Esophagus squamous epithelium (tissue), 5 donors: Measurements from ENCODE around the gene RIMBP2. TPM values are rescaled to one million over a fixed set of nuclear protein-coding genes. Genes with fewer than 3 reads are reported as not detected.

Experiments
- DNase-seq: peaks from one replicate; lab custom pipeline; 2025; lab: John Stamatoyannopoulos, UW
- H3K27ac ChIP-seq, 4 donors: fragments of 200-600 bp; sonication (generic); one replicate each; pipeline ENCODE4 v1.5.1; 2016 to 2019; ENCODE audit warnings: mild to moderate bottlenecking in 1 of 4
- H3K27me3 ChIP-seq, 4 donors: fragments of 200-600 bp; sonication (generic); 1 replicate in 3 of 4; 2 replicates in 1 of 4; pipeline versions ENCODE4 v1.5.1 to v1.6.0; 2017 to 2021; ENCODE audit warnings: antibody characterized with exemption in 1 of 4
- H3K36me3 ChIP-seq, 3 donors: fragments of 200-600 bp; sonication (generic); one replicate each; pipeline ENCODE4 v1.5.1; 2016 to 2019
- H3K4me1 ChIP-seq, 3 donors: fragments of 200-600 bp; sonication (generic); one replicate each; pipeline ENCODE4 v1.5.1; 2017 to 2019
- H3K4me3 ChIP-seq, 4 donors: fragments of 200-600 bp; sonication (generic); 1 replicate in 3 of 4; 2 replicates in 1 of 4; pipeline ENCODE4 v1.5.1; 2016 to 2019; ENCODE audit warnings: mild to moderate bottlenecking in 2 of 4, moderate library complexity in 1 of 4
- H3K9me3 ChIP-seq, 3 donors: fragments of 200-600 bp; sonication (generic); one replicate each; pipeline ENCODE4 v1.5.1; 2016 to 2019
- CTCF ChIP-seq, 6 experiments: fragments of 450-650 bp in 4 of 6; fragments of 200-600 bp in 2 of 6; sonication (generic) in 2 of 6; IDR thresholded peaks; one replicate each; pipeline ENCODE4 v1.5.1; 2016 to 2019; ENCODE audit warnings: antibody characterized with exemption in 6 of 6, mild to moderate bottlenecking in 4 of 6, moderate library complexity in 4 of 6
- POLR2A ChIP-seq, 4 donors: fragments of 450-650 bp; IDR thresholded peaks; one replicate each; pipeline ENCODE4 v1.6.1; 2017; ENCODE audit warnings: antibody characterized with exemption in 4 of 4, mild to moderate bottlenecking in 4 of 4, moderate library complexity in 3 of 4
- WGBS, 2 donors: methylation state at CpG; one replicate each; pipeline ENCODE4 v1.1.5; 2018; 5-methylcytosine and 5-hydroxymethylcytosine counted together
- intact Hi-C: fragments of 100-400 bp; cut with DNase I; formaldehyde crosslinking; loops from one replicate; pipeline ENCODE4 v1.15.0; 2022
- total RNA-seq, 4 donors: library from RNA; depleted of rRNA; stranded (reverse); fragments of >200 nt; gene quantifications; one replicate each; pipeline ENCODE4 v1.1.0, GENCODE V29; 2016
- donor health status: DM: yes; HTN: yes; CAD: no.

Gene RIMBP2
- total RNA-seq, 4 donors from 2014 or later, result 0.08 to 0.76 (median 0.46) TPM

- Histone ChIP-seq H3K27me3 (no peaks in the 10 kb centered on the region), H3K4me1 (no peaks in the 10 kb centered on the region), H3K4me3 (no peak overlapping the region), H3K9me3 (no peaks in the 10 kb centered on the region), H3K36me3 (no peaks in the 10 kb centered on the region), H3K27ac (no peak overlapping the region)
- intact Hi-C loops, result no loop called here
- 80 to 91% methylated on average over 8 to 11 of the region's 20 CpGs for WGBS, 2 donors
- no peak for DNase-seq
- TF ChIP-seq POLR2A (IDR thresholded peaks at IDR 0.05) (no peak), CTCF (IDR thresholded peaks at IDR 0.05) (no peak)
Measured at GRCh38 chr12:130448044-130448821, 267.9 kb downstream of the RIMBP2 start.

DNA sequence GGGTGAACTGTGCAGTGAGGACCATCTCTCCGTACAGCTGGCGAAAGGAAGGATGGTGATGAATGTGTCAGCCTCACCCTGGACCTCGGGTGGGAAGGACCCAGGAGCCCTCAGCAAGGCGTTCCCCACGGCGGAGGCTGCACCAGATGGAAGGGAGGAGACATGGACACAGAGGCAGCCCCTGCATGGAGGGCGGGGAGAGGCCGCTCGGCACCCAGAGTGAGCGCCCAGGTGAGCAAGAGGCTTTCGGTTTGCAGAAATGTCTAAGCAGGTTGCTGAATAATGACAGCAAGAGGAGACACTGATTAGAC lies 268.5 kb downstream of the RIMBP2 start:
- no peak overlapping the region for H3K27ac ChIP-seq
- no peak overlapping the region for H3K4me3 ChIP-seq
- H3K4me1 ChIP-seq, result no peaks in the 10 kb centered on the region
- no peaks in the 10 kb centered on the region for H3K9me3 ChIP-seq
- TF ChIP-seq CTCF (IDR thresholded peaks at IDR 0.05), result no peak
- no peak for TF ChIP-seq POLR2A (IDR thresholded peaks at IDR 0.05)
- intact Hi-C loops, result no loop called here
- H3K36me3 ChIP-seq, result no peaks in the 10 kb centered on the region
- no peak for DNase-seq
- WGBS, 2 donors, result 82 to 89% methylated on average over 9 to 11 of the region's 11 CpGs
- H3K27me3 ChIP-seq, result no peaks in the 10 kb centered on the region

- no peak for TF ChIP-seq CTCF (IDR thresholded peaks at IDR 0.05)
- no peak for TF ChIP-seq POLR2A (IDR thresholded peaks at IDR 0.05)
Measured at GRCh38 chr12:130446846-130447654, 269.0 kb downstream of the RIMBP2 start.

GRCh38 chr12:130444986-130445385 lies 271.1 kb downstream of the RIMBP2 start:
- H3K4me1 ChIP-seq, result no peaks in the 10 kb centered on the region
- H3K36me3 ChIP-seq, result no peaks in the 10 kb centered on the region
- H3K27ac ChIP-seq, result no peak overlapping the region
- no peak for DNase-seq
- no peaks in the 10 kb centered on the region for H3K27me3 ChIP-seq
- no peak overlapping the region for H3K4me3 ChIP-seq
- TF ChIP-seq CTCF (IDR thresholded peaks at IDR 0.05) (no peak), POLR2A (IDR thresholded peaks at IDR 0.05) (no peak)
- 91 to 93% methylated on average over 8 to 14 of the region's 16 CpGs for WGBS, 2 donors
- intact Hi-C loops, result no loop called here
- no peaks in the 10 kb centered on the region for H3K9me3 ChIP-seq

More at GRCh38 chr12:130446846-130447654, 269.0 kb downstream of the RIMBP2 start:
- no peak for DNase-seq
- no peaks in the 10 kb centered on the region for H3K9me3 ChIP-seq
- H3K27me3 ChIP-seq, result no peaks in the 10 kb centered on the region
- intact Hi-C loops, result no loop called here
- no peak overlapping the region for H3K4me3 ChIP-seq
- no peaks in the 10 kb centered on the region for H3K4me1 ChIP-seq
- no peaks in the 10 kb centered on the region for H3K36me3 ChIP-seq
- no peak overlapping the region for H3K27ac ChIP-seq
- 86 to 87% methylated on average over 27 to 32 of the region's 32 CpGs for WGBS, 2 donors

GRCh38 chr12:130444061-130444460 lies 272.0 kb downstream of the RIMBP2 start:
- H3K27ac ChIP-seq, result no peak overlapping the region
- DNase-seq, result no peak
- H3K9me3 ChIP-seq, result no peaks in the 10 kb centered on the region
- H3K36me3 ChIP-seq, result no peaks in the 10 kb centered on the region
- TF ChIP-seq CTCF (IDR thresholded peaks at IDR 0.05), result no peak
- no peak for TF ChIP-seq POLR2A (IDR thresholded peaks at IDR 0.05)
- H3K4me3 ChIP-seq, result no peak overlapping the region
- H3K4me1 ChIP-seq, result no peaks in the 10 kb centered on the region
- no peaks in the 10 kb centered on the region for H3K27me3 ChIP-seq
- intact Hi-C loops, result no loop called here
- WGBS, 2 donors, result 50 to 64% methylated on average over 5 of the region's 5 CpGs
